AG04449 (cell line): ENCODE measurements around the gene MICALL2.
A peak's percentile ranks its signal among the peaks of the same experiment; 100 is the strongest.

Source experiments
- CTCF ChIA-PET: fragments of 350-600 bp; formaldehyde crosslinking; extraction: SDS; loops from one replicate; lab custom pipeline; 2021; ENCODE audit warnings: antibody characterized with exemption; lab: Yijun Ruan, JAX
- POLR2A ChIA-PET: fragments of 400-600, 350-600 bp; formaldehyde crosslinking; extraction: SDS; loops from one replicate; lab custom pipeline; 2020; ENCODE audit warnings: antibody characterized with exemption, inconsistent platforms; lab: Yijun Ruan, JAX
- DNase-seq: peaks from one replicate; pipeline ENCODE4 v3.0.0-alpha.2; 2010; ENCODE audit warnings: low read depth, low spot score
- H3K4me3 ChIP-seq: 2 replicates; pipeline ENCODE4 v1.5.1; 2011; ENCODE audit warnings: low read depth, mild to moderate bottlenecking, control low read depth, low read length
- CTCF ChIP-seq: IDR thresholded peaks from one replicate; pipeline ENCODE4 v1.5.1; 2011; ENCODE audit warnings: mild to moderate bottlenecking, moderate library complexity, low read length, control low read depth, inconsistent platforms; ENCODE audit not compliant: insufficient read depth; ENCODE audit errors: missing control alignments

MICALL2 gene

GRCh38 chr7:1502845-1503244, 43.6 kb upstream of the MICALL2 start:
- DNase-seq, result no peak
- ChIA-PET POLR2A (no interaction called here), CTCF (interaction anchor here (0.7 to 3.2 kb wide), 2 partner anchors 12 to 28 kb away, joined by 4 to 13 read pairs; no protein-coding TSS in a partner anchor)
- H3K4me3 ChIP-seq, result peak overlapping the region; percentile 91
- TF ChIP-seq CTCF, result no peak

- H3K4me3 ChIP-seq, result no peak overlapping the region
- DNase-seq, result no peak
- ChIA-PET POLR2A (no interaction called here), CTCF (no interaction called here)
- TF ChIP-seq CTCF, result no peak
Observed at GRCh38 chr7:1501487-1502270, 42.4 kb upstream of the MICALL2 start.

- no peak for TF ChIP-seq CTCF
- no peak for DNase-seq
- ChIA-PET CTCF (no interaction called here), POLR2A (no interaction called here)
- no peak overlapping the region for H3K4me3 ChIP-seq
Observed at GRCh38 chr7:1500064-1500807, 41.0 kb upstream of the MICALL2 start.

GRCh38 chr7:1499367-1500029, 40.2 kb upstream of the MICALL2 start:
- TF ChIP-seq CTCF, result no peak
- no peak overlapping the region for H3K4me3 ChIP-seq
- ChIA-PET CTCF (no interaction called here), POLR2A (no interaction called here)
- no peak for DNase-seq

GRCh38 chr7:1498370-1499305, 39.4 kb upstream of the MICALL2 start:
- CTCF ChIA-PET, result interaction anchor here (0.6 to 1.4 kb wide), 2 partner anchors 11 to 24 kb away, joined by 4 to 7 read pairs; no protein-coding TSS in a partner anchor
- no peak for DNase-seq
- POLR2A ChIA-PET, result no interaction called here
- no peak overlapping the region for H3K4me3 ChIP-seq
- TF ChIP-seq CTCF, result no peak
